ENCODE results near the gene FNTB.

FNTB gene

DNA sequence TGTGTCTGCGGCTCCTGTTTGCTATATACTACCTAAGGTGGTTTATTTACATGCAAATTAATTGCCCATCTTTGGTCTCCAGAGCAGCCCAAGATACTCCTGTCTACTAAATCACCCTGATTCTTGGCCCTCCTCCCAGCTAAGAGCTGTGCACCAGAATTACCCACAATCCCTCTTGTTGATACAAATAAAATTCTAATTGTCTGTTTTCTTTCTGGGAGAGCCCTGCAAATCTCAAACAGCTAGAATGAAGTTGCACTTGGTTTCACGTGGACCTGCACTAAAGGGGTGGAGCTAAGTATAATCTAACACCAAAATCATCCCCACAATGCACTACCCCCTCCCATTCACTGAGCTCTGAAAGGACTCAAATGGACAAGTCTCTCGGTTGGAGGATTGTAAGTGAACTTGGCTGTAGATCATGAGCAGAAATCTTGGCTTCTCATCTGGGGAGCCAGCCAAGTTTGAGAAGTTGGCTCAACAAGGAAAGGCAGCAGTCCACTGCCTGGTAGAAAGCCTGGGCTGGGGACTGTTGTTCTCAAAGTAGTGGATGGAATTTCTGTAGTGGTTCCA, 109.0 kb downstream of the FNTB start:
- no peak for DNase-seq

- DNase-seq, result no peak
Measured at GRCh38 chr14:65096323-65097089, 109.8 kb downstream of the FNTB start.

- no peak for DNase-seq
Measured at GRCh38 chr14:65098586-65098985, 111.9 kb downstream of the FNTB start.

GRCh38 chr14:65100922-65101541, 114.3 kb downstream of the FNTB start:
- DNase-seq, result no peak

- DNase-seq, result no peak
Measured at GRCh38 chr14:65101631-65102440, 115.1 kb downstream of the FNTB start.

- DNase-seq, result peak; percentile 99
Measured at GRCh38 chr14:65102441-65103149, 115.9 kb downstream of the FNTB start, which contains the start of gene MAX. Gene MAX, minus strand, starts transcription at chr14:65102517. Its CDS starts 178 bp downstream, at chr14:65102339.

GRCh38 chr14:65103150-65103760, 116.6 kb downstream of the FNTB start:
- peak; percentile 65 for DNase-seq

DNA sequence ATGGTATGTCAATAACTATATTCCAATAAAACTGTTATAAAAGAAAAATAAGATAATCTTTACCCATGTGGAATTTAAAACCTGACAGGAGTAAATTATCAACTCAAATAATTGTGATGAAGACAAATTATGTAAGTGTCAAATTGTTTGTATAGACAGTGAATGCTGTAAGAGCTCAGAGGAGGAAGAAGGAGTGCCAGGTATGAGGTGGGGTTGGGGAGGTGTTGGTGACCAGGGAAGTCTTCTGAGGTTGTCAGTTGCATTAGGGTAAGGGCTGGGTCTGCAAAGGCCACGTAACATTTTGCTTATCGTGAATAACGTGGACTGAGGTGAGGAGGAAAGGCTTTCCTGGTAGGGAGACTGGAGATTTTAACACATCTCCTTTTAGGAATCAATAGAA, 118.1 kb downstream of the FNTB start:
- DNase-seq, result no peak

DNA sequence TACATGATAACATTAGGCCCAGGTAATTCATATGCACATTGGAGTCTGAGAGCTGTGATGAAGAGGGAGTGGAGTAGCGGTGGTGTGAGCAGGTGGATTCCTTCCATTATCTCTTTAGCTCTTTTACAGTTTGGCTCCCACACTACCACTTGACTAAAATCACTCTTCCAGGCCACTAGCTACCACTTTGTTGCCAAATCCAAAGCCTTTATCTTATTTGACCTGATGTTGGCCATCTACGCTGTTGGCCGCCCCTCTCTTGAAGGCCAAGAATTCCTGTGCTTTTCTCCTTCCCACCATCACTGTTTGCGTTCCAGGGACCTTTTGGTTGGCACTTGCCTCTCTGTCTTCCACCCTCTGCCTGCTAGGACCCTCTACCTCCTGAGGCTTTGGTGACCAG, 119.6 kb downstream of the FNTB start:
- DNase-seq, result no peak

GRCh38 chr14:65106736-65107135, 120.0 kb downstream of the FNTB start:
- no peak for DNase-seq

DNA sequence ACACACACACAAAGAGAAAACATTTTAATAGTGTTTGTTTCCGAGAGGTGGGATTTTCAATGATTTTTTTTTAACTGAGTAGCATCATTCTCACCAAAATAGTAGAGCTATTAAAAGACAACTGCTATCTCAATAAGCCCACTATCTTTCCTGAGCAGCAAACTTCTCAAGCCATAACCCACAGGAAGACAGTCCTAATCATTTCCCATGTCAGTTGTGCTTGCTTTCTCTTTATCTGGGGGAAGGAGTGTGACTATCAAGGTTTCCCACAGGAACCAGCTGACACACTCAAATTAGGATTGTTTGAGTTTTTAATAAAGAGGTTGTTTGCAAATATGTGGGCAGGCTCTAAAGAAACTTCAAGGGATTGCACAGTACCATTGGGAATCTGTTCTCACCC, 120.5 kb downstream of the FNTB start:
- DNase-seq, result no peak

GRCh38 chr14:65109357-65109756, 122.7 kb downstream of the FNTB start:
- no peak for DNase-seq

- DNase-seq, result no peak
Measured at GRCh38 chr14:65110525-65110924, 123.8 kb downstream of the FNTB start.
